ENCODE data around the gene ITGB1BP2.
"Not testable (repeated sequence)": the region's sequence is repeated elsewhere in the genome, so short reads cannot be mapped to it uniquely, and the experiment has no call there.

The ITGB1BP2 gene

GRCh38 chrX:71302461-71303213 lies 1.1 kb downstream of the ITGB1BP2 start:
- no peak for DNase-seq

DNA sequence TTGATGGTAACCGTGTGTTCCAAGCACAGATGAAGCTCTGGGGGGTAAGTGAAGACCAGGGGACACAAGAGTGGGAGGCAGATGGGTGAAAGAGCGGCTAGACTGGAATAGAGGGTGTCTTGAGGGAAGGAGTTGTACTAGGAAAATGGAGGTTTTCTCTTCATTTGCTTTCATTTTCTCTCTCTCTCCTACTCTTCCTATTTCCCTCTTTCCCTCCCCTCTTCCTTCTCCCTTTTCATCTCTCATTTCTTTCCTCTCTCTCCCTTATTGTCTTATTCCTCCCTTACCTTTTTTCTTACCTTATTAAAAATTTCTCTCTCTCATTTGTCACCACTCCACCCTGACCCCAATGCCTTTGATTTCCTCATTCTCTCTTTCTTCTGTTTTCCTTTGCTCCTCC lies 3.0 kb downstream of the ITGB1BP2 start:
- DNase-seq = no peak

- DNase-seq = no peak
Measured at GRCh38 chrX:71315917-71316316, 14.4 kb downstream of the ITGB1BP2 start.

DNA sequence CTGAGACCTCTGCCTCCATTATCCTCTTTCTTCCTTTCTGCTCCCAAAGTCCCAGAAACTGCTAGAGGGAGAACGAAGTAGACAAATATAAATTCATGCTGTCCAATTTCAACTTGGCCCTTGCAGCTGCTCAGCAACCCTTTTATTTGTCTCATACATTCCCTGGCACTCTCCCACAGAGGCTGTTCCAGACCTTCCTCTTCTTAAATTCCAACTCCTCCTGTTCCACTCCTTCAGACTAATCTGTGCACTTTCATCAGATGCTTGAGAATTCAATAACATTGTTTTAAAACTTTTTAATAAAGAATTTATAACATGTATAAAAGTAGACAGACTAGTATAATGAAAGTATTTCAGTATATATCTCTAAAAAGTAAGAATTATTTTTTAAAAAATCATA lies 15.4 kb downstream of the ITGB1BP2 start:
- DNase-seq = not testable (repeated sequence)

GRCh38 chrX:71320126-71320525 lies 18.6 kb downstream of the ITGB1BP2 start:
- no peak for DNase-seq

DNA sequence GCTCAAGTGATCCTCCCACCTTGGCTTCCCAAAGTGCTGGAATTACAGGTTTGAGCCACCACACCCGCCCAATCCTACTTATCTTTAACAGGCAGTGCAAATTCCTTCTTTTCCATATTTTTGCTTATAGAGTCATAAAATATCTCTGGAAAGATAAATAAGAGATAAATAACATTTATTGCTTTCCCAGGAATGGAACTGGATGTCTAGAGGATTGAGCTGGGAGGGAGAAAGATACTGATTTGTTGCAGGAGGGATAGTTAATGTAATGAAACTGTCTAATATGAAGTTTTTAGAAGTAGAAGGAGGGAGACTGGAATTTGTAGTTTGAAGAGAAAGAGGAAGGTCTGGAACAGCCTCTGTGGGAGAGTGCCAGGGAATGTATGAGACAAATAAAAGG lies 20.2 kb downstream of the ITGB1BP2 start:
- DNase-seq = no peak

DNA sequence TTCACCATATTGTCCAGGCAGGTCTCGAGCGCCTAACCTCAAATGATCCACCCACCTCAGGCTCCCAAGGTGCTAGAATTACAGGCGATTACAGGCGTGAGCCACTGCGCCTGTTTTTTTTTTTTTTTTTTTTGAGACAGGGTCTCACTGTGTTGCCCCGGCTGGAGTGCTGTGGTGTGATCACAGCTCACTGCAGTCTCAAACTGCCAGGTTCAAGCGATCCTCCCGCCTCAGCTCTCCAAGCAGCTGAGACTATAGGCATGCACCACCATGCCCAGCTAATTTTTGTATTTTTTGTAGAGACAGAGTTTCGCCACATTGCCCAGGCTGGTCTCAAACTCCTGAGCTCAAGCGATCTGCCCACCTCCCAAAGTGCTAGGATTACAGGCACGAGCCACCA lies 22.9 kb downstream of the ITGB1BP2 start:
- not testable (repeated sequence) for DNase-seq

DNA sequence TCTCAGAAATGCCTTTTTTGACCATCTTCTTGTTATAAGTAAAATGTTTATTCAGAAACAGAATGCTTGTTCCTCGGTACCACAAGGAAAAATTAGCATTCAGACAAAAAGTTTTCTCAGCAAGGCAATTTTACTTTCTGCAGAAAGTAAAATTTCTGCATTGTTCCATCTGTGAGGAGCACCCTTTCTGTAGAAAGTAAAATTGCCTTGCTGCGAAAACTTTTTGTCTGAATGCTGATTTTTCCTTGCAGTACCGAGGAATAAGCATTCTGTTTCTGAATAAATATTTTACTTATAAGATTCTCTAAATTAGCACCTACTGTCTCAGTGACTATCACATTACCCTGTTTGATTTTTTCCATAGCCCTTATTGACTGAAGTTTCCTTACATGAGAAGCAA lies 24.8 kb downstream of the ITGB1BP2 start:
- DNase-seq = no peak

- not testable (repeated sequence) for DNase-seq
Measured at GRCh38 chrX:71349151-71349665, 47.7 kb downstream of the ITGB1BP2 start.

GRCh38 chrX:71349867-71350266 lies 48.3 kb downstream of the ITGB1BP2 start:
- not testable (repeated sequence) for DNase-seq

DNA sequence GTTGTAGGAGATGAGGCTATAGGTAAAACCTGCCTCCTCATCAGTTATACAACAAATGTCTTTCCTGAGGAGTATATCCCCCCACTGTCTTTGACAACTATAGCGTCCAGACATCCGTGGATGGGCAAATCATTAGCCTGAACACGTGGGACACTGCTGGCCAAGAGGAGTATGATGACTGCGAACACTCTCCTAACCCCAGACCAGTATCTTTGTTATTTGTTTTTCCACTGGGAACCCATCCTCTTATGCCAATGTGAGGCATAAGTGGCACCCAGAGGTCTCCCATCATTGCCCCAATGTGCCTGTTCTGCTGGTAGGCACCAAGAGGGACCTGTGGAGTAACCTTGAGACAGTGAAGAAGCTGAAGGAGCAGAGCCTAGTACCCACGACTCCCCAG lies 50.9 kb downstream of the ITGB1BP2 start:
- DNase-seq = not testable (repeated sequence)

Measured in NCI-H1048 (cell line).